Stimulated activated CD4-positive, alpha-beta T cell treated with anti-CD3 and anti-CD28 coated beads, Interleukin-4, amount 100 ng/mL, for 4 hours (primary cell): ENCODE data around the gene TCL1A.
"Not testable (repeated sequence)": the region's sequence is repeated elsewhere in the genome, so short reads cannot be mapped to it uniquely, and the experiment has no call there.

Experiments used
- DNase-seq, 2 experiments: peaks; one replicate each; pipeline ENCODE4 v3.0.0-alpha.2; 2020

TCL1A gene

GRCh38 chr14:95674613-95675012, 39.3 kb downstream of the TCL1A start:
- no peak for DNase-seq

- DNase-seq, result no peak
These were observed 45.6 kb downstream of the TCL1A start for GRCh38 chr14:95668235-95668772.

- DNase-seq, result no peak
These were observed 46.7 kb downstream of the TCL1A start for GRCh38 chr14:95667249-95667693.

- no peak for DNase-seq
These were observed 47.5 kb downstream of the TCL1A start for GRCh38 chr14:95666450-95666849.

- DNase-seq, result not testable (repeated sequence)
These were observed 48.4 kb downstream of the TCL1A start for GRCh38 chr14:95665530-95665929.

GRCh38 chr14:95664546-95664945, 49.4 kb downstream of the TCL1A start:
- no peak for DNase-seq

- DNase-seq, result no peak
These were observed 49.9 kb downstream of the TCL1A start for GRCh38 chr14:95664066-95664465.

GRCh38 chr14:95663226-95663797, 50.6 kb downstream of the TCL1A start:
- no peak for DNase-seq

GRCh38 chr14:95662376-95663186, 51.3 kb downstream of the TCL1A start:
- no peak for DNase-seq

- DNase-seq, result no peak
These were observed 53.0 kb downstream of the TCL1A start for GRCh38 chr14:95660651-95661515.

- DNase-seq, result no peak
These were observed 53.9 kb downstream of the TCL1A start for GRCh38 chr14:95659990-95660385.
